Mesendoderm (in vitro differentiated cells): Measurements from ENCODE around the gene KMT5B.

Source experiments
- DNase-seq: peaks from one replicate; pipeline ENCODE4 v3.0.0; 2013
- H2AK5ac ChIP-seq: 2 replicates; pipeline ENCODE4 v1.6.1; 2013; ENCODE audit warnings: low read length, inconsistent platforms
- H2BK120ac ChIP-seq: 2 replicates; pipeline ENCODE4 v1.6.1; 2013; ENCODE audit warnings: low read depth, mild to moderate bottlenecking, low read length, moderate library complexity, mixed read lengths
- H2BK15ac ChIP-seq: replicated peaks from 2 replicates; pipeline ENCODE4 v1.6.1; 2013; ENCODE audit warnings: low read depth, mild to moderate bottlenecking, moderate library complexity
- H2BK5ac ChIP-seq: 2 replicates; pipeline ENCODE4 v1.6.1; 2013; ENCODE audit warnings: low read length, inconsistent platforms
- H3K18ac ChIP-seq: 2 replicates; pipeline ENCODE4 v1.6.1; 2013; ENCODE audit warnings: mild to moderate bottlenecking, low read length, mixed read lengths
- H3K23ac ChIP-seq: one replicate; pipeline ENCODE4 v1.6.1; 2013; ENCODE audit warnings: low read length
- H3K27ac ChIP-seq: 2 replicates; pipeline ENCODE4 v1.5.1; 2013; ENCODE audit warnings: low read depth, mild to moderate bottlenecking, inconsistent platforms, low read length, moderate library complexity
- H3K27me3 ChIP-seq: 2 replicates; pipeline ENCODE4 v1.6.1; 2013; ENCODE audit warnings: low read length, control low read depth, mild to moderate bottlenecking, inconsistent platforms; ENCODE audit not compliant: insufficient read depth, poor library complexity
- H3K36me3 ChIP-seq: 2 replicates; pipeline ENCODE4 v1.6.1; 2013; ENCODE audit warnings: low read length, inconsistent platforms; ENCODE audit not compliant: control insufficient read depth, insufficient read depth
- H3K4ac ChIP-seq: one replicate; pipeline ENCODE4 v1.6.1; 2013; ENCODE audit warnings: low read depth, mild to moderate bottlenecking, low read length, moderate library complexity
- H3K4me1 ChIP-seq: 2 replicates; pipeline ENCODE4 v1.6.1; 2013; ENCODE audit warnings: low read depth, low read length, inconsistent platforms; ENCODE audit not compliant: control insufficient read depth
- H3K4me2 ChIP-seq: 2 replicates; pipeline ENCODE4 v1.6.1; 2013; ENCODE audit warnings: low read length
- H3K4me3 ChIP-seq: 2 replicates; pipeline ENCODE4 v1.5.1; 2013; ENCODE audit warnings: mild to moderate bottlenecking, low read length
- H3K56ac ChIP-seq: one replicate; pipeline ENCODE4 v1.6.1; 2013; ENCODE audit warnings: low read length
- H3K79me1 ChIP-seq: 2 replicates; pipeline ENCODE4 v1.6.1; 2013; ENCODE audit warnings: low read length, inconsistent platforms
- H3K79me2 ChIP-seq: 2 replicates; pipeline ENCODE4 v1.6.1; 2013; ENCODE audit warnings: mild to moderate bottlenecking, low read length; ENCODE audit not compliant: control insufficient read depth, insufficient read depth
- H3K9ac ChIP-seq: 2 replicates; pipeline ENCODE4 v1.6.1; 2013; ENCODE audit warnings: low read length, inconsistent platforms
- H4K5ac ChIP-seq: one replicate; pipeline ENCODE4 v1.6.1; 2013; ENCODE audit warnings: low read length
- H4K8ac ChIP-seq: one replicate; pipeline ENCODE4 v1.6.1; 2013; ENCODE audit warnings: low read depth, mild to moderate bottlenecking, control low read depth, low read length, moderate library complexity
- WGBS: extraction: QIAGEN DNeasy Blood & Tissue Kit; methylation state at CpG from one replicate; pipeline ENCODE4 v1.1.7; 2013; ENCODE audit warnings: low lambda C conversion rate, missing lambda C conversion rate; ENCODE audit not compliant: insufficient coverage; ENCODE audit errors: extremely low coverage; 5-methylcytosine and 5-hydroxymethylcytosine counted together

KMT5B gene

GRCh38 chr11:68136866-68137265, 76.2 kb downstream of the KMT5B start:
- no peak overlapping the region for H3K27ac ChIP-seq
- H3K4ac ChIP-seq = no peak overlapping the region
- no peaks in the 10 kb centered on the region for H3K4me1 ChIP-seq
- H2BK5ac ChIP-seq = no peak overlapping the region
- no peak overlapping the region for H3K4me2 ChIP-seq
- H3K79me2 ChIP-seq = no peaks in the 10 kb centered on the region
- no peak overlapping the region for H3K4me3 ChIP-seq
- DNase-seq = no peak
- no peak overlapping the region for H3K9ac ChIP-seq
- no peak overlapping the region for H3K23ac ChIP-seq
- no peaks in the 10 kb centered on the region for H3K79me1 ChIP-seq
- H3K27me3 ChIP-seq = no peaks in the 10 kb centered on the region
- H4K5ac ChIP-seq = no peak overlapping the region
- no peak overlapping the region for H3K18ac ChIP-seq
- no CpG with 5 or more reads among the region's 8 CpGs for WGBS
- no peak overlapping the region for H3K56ac ChIP-seq
- no peak overlapping the region for H4K8ac ChIP-seq
- no peak overlapping the region for H2BK15ac ChIP-seq
- H2BK120ac ChIP-seq = no peak overlapping the region
- H2AK5ac ChIP-seq = no peak overlapping the region
- no peaks in the 10 kb centered on the region for H3K36me3 ChIP-seq

GRCh38 chr11:68135161-68135560, 77.9 kb downstream of the KMT5B start:
- Histone ChIP-seq H3K56ac (no peak overlapping the region), H3K9ac (no peak overlapping the region), H3K36me3 (no peaks in the 10 kb centered on the region), H2BK5ac (no peak overlapping the region), H3K79me1 (no peaks in the 10 kb centered on the region), H4K5ac (no peak overlapping the region), H2BK120ac (no peak overlapping the region), H3K18ac (no peak overlapping the region), H3K4ac (no peak overlapping the region), H3K27me3 (no peaks in the 10 kb centered on the region), H4K8ac (no peak overlapping the region), H3K4me2 (no peak overlapping the region), H3K27ac (no peak overlapping the region), H3K23ac (no peak overlapping the region), H3K4me3 (no peak overlapping the region), H2AK5ac (no peak overlapping the region), H3K79me2 (no peaks in the 10 kb centered on the region), H3K4me1 (no peaks in the 10 kb centered on the region), H2BK15ac (no peak overlapping the region)
- DNase-seq = no peak
- WGBS = no CpG with 5 or more reads among the region's 3 CpGs

- no CpG with 5 or more reads among the region's 2 CpGs for WGBS
- no peak overlapping the region for H2AK5ac ChIP-seq
These were observed 79.3 kb downstream of the KMT5B start for GRCh38 chr11:68133761-68134160.

GRCh38 chr11:68130121-68130520, 83.0 kb downstream of the KMT5B start:
- no peak overlapping the region for H3K27ac ChIP-seq
- no peak for DNase-seq

More at GRCh38 chr11:68133761-68134160, 79.3 kb downstream of the KMT5B start:
- Histone ChIP-seq H2BK15ac (no peak overlapping the region), H3K79me1 (no peaks in the 10 kb centered on the region), H3K27ac (no peak overlapping the region), H3K36me3 (no peaks in the 10 kb centered on the region), H3K56ac (no peak overlapping the region), H3K27me3 (no peaks in the 10 kb centered on the region), H3K18ac (no peak overlapping the region), H3K4me1 (peaks cover 2% of the 10 kb centered on the region), H2BK5ac (no peak overlapping the region), H4K5ac (no peak overlapping the region), H3K23ac (no peak overlapping the region), H3K4me3 (no peak overlapping the region), H3K9ac (no peak overlapping the region), H3K4me2 (no peak overlapping the region), H3K79me2 (no peaks in the 10 kb centered on the region), H4K8ac (no peak overlapping the region), H2BK120ac (no peak overlapping the region), H3K4ac (no peak overlapping the region)
- DNase-seq = no peak

GRCh38 chr11:68128682-68129327, 84.3 kb downstream of the KMT5B start:
- H3K27ac ChIP-seq = peak overlapping the region; percentile 63
- H4K8ac ChIP-seq = peak overlapping the region; percentile 70
- H2BK5ac ChIP-seq = no peak overlapping the region
- H3K36me3 ChIP-seq = no peaks in the 10 kb centered on the region
- H3K79me1 ChIP-seq = no peaks in the 10 kb centered on the region
- H3K79me2 ChIP-seq = no peaks in the 10 kb centered on the region
- no peak overlapping the region for H3K4me2 ChIP-seq
- H3K18ac ChIP-seq = peak overlapping the region; percentile 86
- H3K23ac ChIP-seq = no peak overlapping the region
- peak overlapping the region; percentile 54 for H3K56ac ChIP-seq
- H3K4ac ChIP-seq = no peak overlapping the region
- no peaks in the 10 kb centered on the region for H3K27me3 ChIP-seq
- peak; percentile 91 for DNase-seq
- WGBS = no CpG with 5 or more reads among the region's 15 CpGs
- H3K4me1 ChIP-seq = peaks cover 8% of the 10 kb centered on the region
- no peak overlapping the region for H2BK120ac ChIP-seq
- peak overlapping the region; percentile 52 for H3K9ac ChIP-seq
- H2AK5ac ChIP-seq = no peak overlapping the region
- no peak overlapping the region for H3K4me3 ChIP-seq
- no peak overlapping the region for H2BK15ac ChIP-seq
- H4K5ac ChIP-seq = no peak overlapping the region

More at GRCh38 chr11:68130121-68130520, 83.0 kb downstream of the KMT5B start:
- Histone ChIP-seq H3K9ac (no peak overlapping the region), H3K56ac (no peak overlapping the region), H3K79me1 (no peaks in the 10 kb centered on the region), H3K23ac (no peak overlapping the region), H3K4me3 (no peak overlapping the region), H2BK120ac (no peak overlapping the region), H3K4me2 (no peak overlapping the region), H3K27me3 (no peaks in the 10 kb centered on the region), H3K36me3 (no peaks in the 10 kb centered on the region), H4K8ac (no peak overlapping the region), H2AK5ac (no peak overlapping the region), H3K4me1 (peaks cover 4% of the 10 kb centered on the region), H2BK15ac (no peak overlapping the region), H4K5ac (no peak overlapping the region), H3K4ac (no peak overlapping the region), H3K18ac (no peak overlapping the region), H2BK5ac (no peak overlapping the region), H3K79me2 (no peaks in the 10 kb centered on the region)
- WGBS = no CpG with 5 or more reads among the region's 1 CpG
